ENCODE measurements around the gene CD2.

Gene CD2

GRCh38 chr1:116771997-116772647 is 17.9 kb downstream of the CD2 start:
- no peak overlapping the region for H3K4me3 ChIP-seq (ENCODE audit: low read depth, low read length)
- no peaks in the 10 kb centered on the region for H3K4me1 ChIP-seq (ENCODE audit: control insufficient read depth, insufficient read depth, low read length)
- H3K27me3 ChIP-seq (ENCODE audit: control insufficient read depth, insufficient read depth, low read length): no peaks in the 10 kb centered on the region
- no peak overlapping the region for H3K9ac ChIP-seq (ENCODE audit: low read depth, low read length)
- H3K9me3 ChIP-seq (ENCODE audit: control insufficient read depth, insufficient read depth, low read length): no peaks in the 10 kb centered on the region
- no peaks in the 10 kb centered on the region for H3K36me3 ChIP-seq (ENCODE audit: control insufficient read depth, insufficient read depth, low read length)

- Histone ChIP-seq H3K36me3 (ENCODE audit: control insufficient read depth, insufficient read depth, low read length) (no peaks in the 10 kb centered on the region), H3K4me3 (ENCODE audit: low read depth, low read length) (no peak overlapping the region), H3K9ac (ENCODE audit: low read depth, low read length) (no peak overlapping the region), H3K27me3 (ENCODE audit: control insufficient read depth, insufficient read depth, low read length) (no peaks in the 10 kb centered on the region), H3K4me1 (ENCODE audit: control insufficient read depth, insufficient read depth, low read length) (no peaks in the 10 kb centered on the region), H3K9me3 (ENCODE audit: control insufficient read depth, insufficient read depth, low read length) (no peaks in the 10 kb centered on the region)
These were observed 18.4 kb downstream of the CD2 start for GRCh38 chr1:116772648-116773045.

- H3K4me3 ChIP-seq (ENCODE audit: low read depth, low read length): no peak overlapping the region
- H3K9me3 ChIP-seq (ENCODE audit: control insufficient read depth, insufficient read depth, low read length): no peaks in the 10 kb centered on the region
- peaks cover 4% of the 10 kb centered on the region for H3K4me1 ChIP-seq (ENCODE audit: control insufficient read depth, insufficient read depth, low read length)
- no peaks in the 10 kb centered on the region for H3K27me3 ChIP-seq (ENCODE audit: control insufficient read depth, insufficient read depth, low read length)
- no peak overlapping the region for H3K9ac ChIP-seq (ENCODE audit: low read depth, low read length)
- no peaks in the 10 kb centered on the region for H3K36me3 ChIP-seq (ENCODE audit: control insufficient read depth, insufficient read depth, low read length)
These were observed 21.0 kb downstream of the CD2 start for GRCh38 chr1:116775116-116775752.

GRCh38 chr1:116777831-116778830 is 23.9 kb downstream of the CD2 start:
- H3K9ac ChIP-seq (ENCODE audit: low read depth, low read length): no peak overlapping the region

GRCh38 chr1:116781034-116781433 is 26.8 kb downstream of the CD2 start:
- no peak overlapping the region for H3K4me3 ChIP-seq (ENCODE audit: low read depth, low read length)

More at GRCh38 chr1:116777831-116778830, 23.9 kb downstream of the CD2 start:
- Histone ChIP-seq H3K9me3 (ENCODE audit: control insufficient read depth, insufficient read depth, low read length) (no peaks in the 10 kb centered on the region), H3K4me1 (ENCODE audit: control insufficient read depth, insufficient read depth, low read length) (peaks cover 4% of the 10 kb centered on the region), H3K36me3 (ENCODE audit: control insufficient read depth, insufficient read depth, low read length) (no peaks in the 10 kb centered on the region), H3K27me3 (ENCODE audit: control insufficient read depth, insufficient read depth, low read length) (no peaks in the 10 kb centered on the region), H3K4me3 (ENCODE audit: low read depth, low read length) (no peak overlapping the region)

GRCh38 chr1:116785006-116785405 is 30.8 kb downstream of the CD2 start:
- Histone ChIP-seq H3K9ac (ENCODE audit: low read depth, low read length) (no peak overlapping the region), H3K27me3 (ENCODE audit: control insufficient read depth, insufficient read depth, low read length) (no peaks in the 10 kb centered on the region), H3K36me3 (ENCODE audit: control insufficient read depth, insufficient read depth, low read length) (no peaks in the 10 kb centered on the region), H3K4me3 (ENCODE audit: low read depth, low read length) (no peak overlapping the region), H3K4me1 (ENCODE audit: control insufficient read depth, insufficient read depth, low read length) (no peaks in the 10 kb centered on the region), H3K9me3 (ENCODE audit: control insufficient read depth, insufficient read depth, low read length) (no peaks in the 10 kb centered on the region)

More at GRCh38 chr1:116781034-116781433, 26.8 kb downstream of the CD2 start:
- Histone ChIP-seq H3K9ac (ENCODE audit: low read depth, low read length) (no peak overlapping the region), H3K9me3 (ENCODE audit: control insufficient read depth, insufficient read depth, low read length) (no peaks in the 10 kb centered on the region), H3K4me1 (ENCODE audit: control insufficient read depth, insufficient read depth, low read length) (peaks cover 4% of the 10 kb centered on the region), H3K27me3 (ENCODE audit: control insufficient read depth, insufficient read depth, low read length) (no peaks in the 10 kb centered on the region), H3K36me3 (ENCODE audit: control insufficient read depth, insufficient read depth, low read length) (no peaks in the 10 kb centered on the region)

- Histone ChIP-seq H3K4me1 (ENCODE audit: control insufficient read depth, insufficient read depth, low read length) (no peaks in the 10 kb centered on the region), H3K4me3 (ENCODE audit: low read depth, low read length) (no peak overlapping the region), H3K9ac (ENCODE audit: low read depth, low read length) (no peak overlapping the region), H3K9me3 (ENCODE audit: control insufficient read depth, insufficient read depth, low read length) (no peaks in the 10 kb centered on the region), H3K36me3 (ENCODE audit: control insufficient read depth, insufficient read depth, low read length) (no peaks in the 10 kb centered on the region), H3K27me3 (ENCODE audit: control insufficient read depth, insufficient read depth, low read length) (no peaks in the 10 kb centered on the region)
These were observed 31.8 kb downstream of the CD2 start for GRCh38 chr1:116786049-116786448.

GRCh38 chr1:116791727-116792126 is 37.5 kb downstream of the CD2 start:
- Histone ChIP-seq H3K4me3 (ENCODE audit: low read depth, low read length) (no peak overlapping the region), H3K9ac (ENCODE audit: low read depth, low read length) (no peak overlapping the region), H3K4me1 (ENCODE audit: control insufficient read depth, insufficient read depth, low read length) (peaks cover 5% of the 10 kb centered on the region), H3K9me3 (ENCODE audit: control insufficient read depth, insufficient read depth, low read length) (no peaks in the 10 kb centered on the region), H3K36me3 (ENCODE audit: control insufficient read depth, insufficient read depth, low read length) (no peaks in the 10 kb centered on the region), H3K27me3 (ENCODE audit: control insufficient read depth, insufficient read depth, low read length) (no peaks in the 10 kb centered on the region)

GRCh38 chr1:116793357-116793935 is 39.2 kb downstream of the CD2 start:
- Histone ChIP-seq H3K36me3 (ENCODE audit: control insufficient read depth, insufficient read depth, low read length) (no peaks in the 10 kb centered on the region), H3K4me1 (ENCODE audit: control insufficient read depth, insufficient read depth, low read length) (peaks cover 5% of the 10 kb centered on the region), H3K27me3 (ENCODE audit: control insufficient read depth, insufficient read depth, low read length) (no peaks in the 10 kb centered on the region), H3K9me3 (ENCODE audit: control insufficient read depth, insufficient read depth, low read length) (no peaks in the 10 kb centered on the region), H3K9ac (ENCODE audit: low read depth, low read length) (no peak overlapping the region), H3K4me3 (ENCODE audit: low read depth, low read length) (no peak overlapping the region)

- Histone ChIP-seq H3K27me3 (ENCODE audit: control insufficient read depth, insufficient read depth, low read length) (no peaks in the 10 kb centered on the region), H3K9ac (ENCODE audit: low read depth, low read length) (no peak overlapping the region), H3K36me3 (ENCODE audit: control insufficient read depth, insufficient read depth, low read length) (no peaks in the 10 kb centered on the region), H3K9me3 (ENCODE audit: control insufficient read depth, insufficient read depth, low read length) (no peaks in the 10 kb centered on the region), H3K4me1 (ENCODE audit: control insufficient read depth, insufficient read depth, low read length) (peaks cover 5% of the 10 kb centered on the region), H3K4me3 (ENCODE audit: low read depth, low read length) (no peak overlapping the region)
These were observed 40.1 kb downstream of the CD2 start for GRCh38 chr1:116794371-116794770.

- Histone ChIP-seq H3K9me3 (ENCODE audit: control insufficient read depth, insufficient read depth, low read length) (no peaks in the 10 kb centered on the region), H3K36me3 (ENCODE audit: control insufficient read depth, insufficient read depth, low read length) (no peaks in the 10 kb centered on the region), H3K9ac (ENCODE audit: low read depth, low read length) (no peak overlapping the region), H3K27me3 (ENCODE audit: control insufficient read depth, insufficient read depth, low read length) (no peaks in the 10 kb centered on the region), H3K4me1 (ENCODE audit: control insufficient read depth, insufficient read depth, low read length) (peaks cover 5% of the 10 kb centered on the region), H3K4me3 (ENCODE audit: low read depth, low read length) (no peak overlapping the region)
These were observed 40.7 kb downstream of the CD2 start for GRCh38 chr1:116794804-116795481.

Measured in iPS-15b (cell line).